MCF 10A (cell line): ENCODE data around the gene S100A7. TPM values are rescaled to one million over a fixed set of nuclear protein-coding genes. Genes with fewer than 3 reads are reported as not detected.
A peak's percentile ranks its signal among the peaks of the same experiment; 100 is the strongest.
"Not testable (repeated sequence)": the region's sequence is repeated elsewhere in the genome, so short reads cannot be mapped to it uniquely, and the experiment has no call there.

ENCODE experiments used
- BruUV-seq: library from RNA; stranded (reverse); fragments of 400-500 nt; replicated peaks from 2 replicates; lab custom pipeline; 2021; lab: Mats Ljungman, UMichigan
- CTCF ChIA-PET: fragments of 300-600 bp; sonication (Branson Sonifier 250); formaldehyde crosslinking; extraction: SDS; loops from one replicate; lab custom pipeline; 2021; ENCODE audit warnings: antibody characterized with exemption, inconsistent platforms; lab: Yijun Ruan, JAX
- POLR2A ChIA-PET: fragments of 300-600, 350-650 bp; sonication (Branson Sonifier 250); formaldehyde crosslinking; extraction: SDS; loops from one replicate; lab custom pipeline; 2020; ENCODE audit warnings: antibody characterized with exemption, inconsistent platforms; lab: Yijun Ruan, JAX
- DNase-seq: peaks from one replicate; pipeline ENCODE4 v3.0.0-alpha.2; 2018; ENCODE audit not compliant: unreplicated experiment
- H3K27ac Mint-ChIP-seq: one replicate; pipeline ENCODE4 v1.8.0; 2022; ENCODE audit warnings: mild to moderate bottlenecking, low read depth, mixed read lengths; ENCODE audit not compliant: unreplicated experiment
- H3K27me3 Mint-ChIP-seq: one replicate; pipeline ENCODE4 v1.8.0; 2022; ENCODE audit warnings: mixed read lengths; ENCODE audit not compliant: insufficient read depth, unreplicated experiment
- H3K36me3 Mint-ChIP-seq: one replicate; pipeline ENCODE4 v1.8.0; 2022; ENCODE audit warnings: mild to moderate bottlenecking, moderate library complexity, mixed read lengths; ENCODE audit not compliant: insufficient read depth, unreplicated experiment
- H3K4me1 Mint-ChIP-seq: one replicate; pipeline ENCODE4 v1.8.0; 2022; ENCODE audit warnings: mixed read lengths; ENCODE audit not compliant: insufficient read depth, unreplicated experiment
- H3K4me3 Mint-ChIP-seq: one replicate; pipeline ENCODE4 v1.8.0; 2022; ENCODE audit warnings: mild to moderate bottlenecking, moderate library complexity, mixed read lengths; ENCODE audit not compliant: unreplicated experiment
- H3K9me3 Mint-ChIP-seq: one replicate; pipeline ENCODE4 v1.8.0; 2022; ENCODE audit warnings: mixed read lengths; ENCODE audit not compliant: unreplicated experiment
- CTCF ChIP-seq: fragments of 200-600 bp; IDR thresholded peaks from one replicate; pipeline ENCODE4 v1.8.0; 2022; ENCODE audit warnings: antibody characterized with exemption, mild to moderate bottlenecking; ENCODE audit not compliant: unreplicated experiment
- intact Hi-C: fragments of 100-400 bp; cut with micrococcal nuclease; formaldehyde crosslinking; loops from 2 replicates; pipeline ENCODE4 v1.14.1; 2022
- total RNA-seq: library from RNA; stranded (reverse); gene quantifications from 2 replicates; pipeline ENCODE4 v1.2.3, GENCODE V29; 2022

Gene S100A7
- total RNA-seq, 1 experiment from 2014 or later = not detected

DNA sequence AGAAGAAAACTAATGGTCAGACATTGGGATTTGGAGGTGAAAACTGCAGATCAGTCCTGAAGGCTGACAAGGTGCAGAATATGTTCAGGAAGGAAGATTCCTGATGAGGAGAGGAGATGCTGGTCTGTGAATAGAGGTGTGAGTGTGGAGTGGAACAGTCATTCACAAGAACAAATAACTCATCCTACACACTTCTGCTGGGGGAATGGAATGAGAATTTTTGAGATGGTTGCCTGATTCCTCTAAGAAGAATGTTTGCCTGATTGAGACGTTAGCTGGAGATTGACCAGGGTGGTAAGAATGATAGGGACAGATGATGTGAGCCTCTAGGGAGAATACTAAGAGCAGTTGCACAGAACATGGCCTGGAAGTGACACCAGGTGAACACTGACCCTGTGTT is 4.1 kb downstream of the S100A7 start:
- Mint-ChIP-seq H3K27ac (no peak overlapping the region), H3K27me3 (peaks cover 63% of the 10 kb centered on the region), H3K4me3 (no peak overlapping the region), H3K4me1 (no peaks in the 10 kb centered on the region), H3K9me3 (no peaks in the 10 kb centered on the region), H3K36me3 (no peaks in the 10 kb centered on the region)
- no peak for TF ChIP-seq CTCF
- CTCF ChIA-PET = interaction anchor here (0.6 to 2.2 kb wide), 9 partner anchors 10 to 408 kb away, joined by 3 to 13 read pairs (median 3); no protein-coding TSS in a partner anchor
- no peak for DNase-seq
- POLR2A ChIA-PET = no interaction called here
- no TSS peak for BruUV-seq
- intact Hi-C loops = no loop called here

DNA sequence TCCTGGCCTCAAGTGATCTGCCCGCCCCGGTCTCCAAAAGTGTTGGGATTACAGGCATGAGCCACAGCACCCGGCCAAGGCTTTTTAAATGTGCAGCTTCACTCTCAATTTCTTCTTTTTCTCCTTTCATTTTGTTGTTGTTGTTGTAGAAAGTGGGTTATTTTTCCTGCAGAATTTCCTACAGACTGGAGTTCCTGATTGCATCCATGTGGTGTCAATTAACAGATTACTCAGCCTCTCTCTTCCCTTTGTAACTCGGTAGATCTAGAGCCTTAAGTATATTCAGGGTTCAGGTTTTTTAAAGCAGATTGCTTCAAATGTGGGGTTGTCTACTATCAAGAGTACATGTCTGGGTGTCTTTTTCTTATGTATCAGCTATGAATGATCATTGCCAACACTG is 11.6 kb downstream of the S100A7 start:
- peaks cover 82% of the 10 kb centered on the region for H3K27me3 Mint-ChIP-seq
- H3K4me3 Mint-ChIP-seq, H3K9me3 Mint-ChIP-seq, intact Hi-C loops, H3K4me1 Mint-ChIP-seq, H3K36me3 Mint-ChIP-seq, BruUV-seq, POLR2A ChIA-PET, H3K27ac Mint-ChIP-seq, DNase-seq: not testable (repeated sequence)
- CTCF ChIA-PET = interaction anchor here (0.6 kb wide), 1 partner anchor 17 kb away, joined by 3 read pairs; no protein-coding TSS in a partner anchor

- no peaks in the 10 kb centered on the region for H3K9me3 Mint-ChIP-seq
- no peak overlapping the region for H3K4me3 Mint-ChIP-seq
- no peaks in the 10 kb centered on the region for H3K4me1 Mint-ChIP-seq
- ChIA-PET POLR2A (no interaction called here), CTCF (interaction anchor here (0.6 to 1.1 kb wide), 2 partner anchors 47 to 68 kb away, joined by 3 read pairs; no protein-coding TSS in a partner anchor)
- intact Hi-C loops = no loop called here
- peak; percentile 25 for DNase-seq
- peaks cover 93% of the 10 kb centered on the region for H3K27me3 Mint-ChIP-seq
- no TSS peak for BruUV-seq
- no peak overlapping the region for H3K27ac Mint-ChIP-seq
- TF ChIP-seq CTCF = no peak
- H3K36me3 Mint-ChIP-seq = no peaks in the 10 kb centered on the region
Measured at GRCh38 chr1:153447498-153448170, 12.8 kb downstream of the S100A7 start.

- ChIA-PET POLR2A (no interaction called here), CTCF (interaction anchor here (1.0 kb wide), 1 partner anchor 50 kb away, joined by 3 read pairs; no protein-coding TSS in a partner anchor)
- no peak overlapping the region for H3K27ac Mint-ChIP-seq
- no peak overlapping the region for H3K4me3 Mint-ChIP-seq
- no peaks in the 10 kb centered on the region for H3K36me3 Mint-ChIP-seq
- BruUV-seq = no TSS peak
- intact Hi-C loops = no loop called here
- H3K27me3 Mint-ChIP-seq = peaks cover 63% of the 10 kb centered on the region
- no peaks in the 10 kb centered on the region for H3K9me3 Mint-ChIP-seq
- no peaks in the 10 kb centered on the region for H3K4me1 Mint-ChIP-seq
- DNase-seq = no peak
- no peak for TF ChIP-seq CTCF
Measured at GRCh38 chr1:153444078-153444477, 16.4 kb downstream of the S100A7 start.
